GM18907 (cell line): Measurements from ENCODE around the gene TRAF5.
A peak's percentile ranks its signal among the peaks of the same experiment; 100 is the strongest.
"Not testable (repeated sequence)": the region's sequence is repeated elsewhere in the genome, so short reads cannot be mapped to it uniquely, and the experiment has no call there.

ENCODE experiments used
- ATAC-seq: cut with Tn5 transposase; IDR thresholded peaks from one replicate; pipeline ENCODE4 v1.9.1; 2021; ENCODE audit warnings: mild to moderate bottlenecking, moderate library complexity; ENCODE audit not compliant: unreplicated experiment

The TRAF5 gene

GRCh38 chr1:211326528-211327345, at the start of gene TRAF5:
Gene TRAF5 (plus strand): TSS chr1:211326833. CDS start chr1:211353240, 26,407 bp downstream.
- ATAC-seq = peak; percentile 35

DNA sequence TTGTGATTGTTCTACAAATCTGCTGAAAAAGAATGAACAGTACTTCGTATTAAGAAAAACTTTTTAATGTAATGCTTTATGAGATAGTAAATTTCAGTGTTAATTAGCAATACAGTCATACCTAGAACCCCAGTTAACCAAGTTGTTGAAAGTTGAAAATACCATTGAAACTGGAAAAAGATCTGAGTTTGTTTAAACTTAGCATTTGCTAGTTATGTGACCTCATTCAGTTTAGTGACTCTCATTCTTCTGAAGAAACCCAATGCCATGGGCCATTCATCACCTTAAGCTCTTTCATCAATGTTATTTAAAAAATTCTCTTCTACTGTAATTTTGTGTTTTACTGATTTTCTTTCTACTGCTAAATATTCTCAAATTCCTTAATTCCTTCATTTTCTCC, 47.3 kb upstream of the TRAF5 start:
- no peak for ATAC-seq

DNA sequence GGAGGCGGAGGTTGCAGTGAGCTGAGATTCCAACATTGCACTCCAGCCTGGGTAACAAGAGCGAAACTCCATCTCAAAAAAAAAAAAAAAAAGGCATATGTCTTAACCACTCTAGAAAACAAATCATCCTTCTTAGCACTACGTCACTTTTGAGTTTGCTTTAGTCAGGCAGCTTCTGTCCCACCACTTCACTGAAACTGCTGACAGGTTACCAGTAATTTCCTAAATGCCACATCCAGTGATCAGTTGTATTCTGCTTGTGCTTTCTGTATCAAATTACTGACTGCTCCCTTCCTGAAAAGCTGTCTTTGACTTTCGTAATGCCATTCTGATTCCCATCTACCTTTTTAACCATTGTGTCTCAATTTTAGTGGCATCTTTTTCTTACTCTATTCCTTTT, 45.7 kb upstream of the TRAF5 start:
- ATAC-seq = no peak

GRCh38 chr1:211281320-211282022, 45.2 kb upstream of the TRAF5 start:
- ATAC-seq = no peak

DNA sequence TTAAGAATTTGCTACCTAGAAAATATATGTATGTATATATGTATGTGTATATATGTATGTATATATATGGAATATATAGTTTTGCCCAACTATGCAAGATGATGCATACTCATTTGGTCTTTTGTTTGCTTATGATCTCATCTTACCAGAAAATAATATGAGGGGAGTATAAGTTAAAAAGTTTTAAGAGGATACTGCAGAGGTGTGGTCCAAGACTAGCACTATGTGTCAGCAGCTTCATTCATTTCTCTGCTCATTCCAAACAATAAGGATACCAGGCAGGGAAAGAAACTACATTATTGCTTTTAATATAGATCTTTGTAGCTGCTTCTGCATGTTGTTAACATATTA, 44.6 kb upstream of the TRAF5 start:
- no peak for ATAC-seq

DNA sequence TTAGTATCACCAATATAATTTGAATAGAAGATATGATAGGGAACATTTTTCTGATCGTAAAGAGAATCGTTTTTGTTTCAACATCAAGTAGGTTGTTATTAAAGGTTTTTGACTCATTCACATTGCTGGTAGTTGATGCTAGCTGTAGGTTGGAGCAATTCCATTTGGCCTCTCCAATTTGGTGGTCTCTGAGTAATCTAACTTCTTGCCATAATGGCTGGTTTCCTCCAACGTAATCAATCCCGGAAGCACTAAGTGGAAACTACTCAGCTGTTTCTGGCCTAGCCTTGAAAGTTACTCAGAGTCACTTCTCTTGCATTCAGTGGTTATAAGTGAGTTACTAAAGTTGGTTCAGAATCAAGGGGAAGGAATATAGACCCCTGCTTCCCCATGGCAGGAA, 41.4 kb upstream of the TRAF5 start:
- no peak for ATAC-seq

GRCh38 chr1:211287218-211287617, 39.4 kb upstream of the TRAF5 start:
- no peak for ATAC-seq

DNA sequence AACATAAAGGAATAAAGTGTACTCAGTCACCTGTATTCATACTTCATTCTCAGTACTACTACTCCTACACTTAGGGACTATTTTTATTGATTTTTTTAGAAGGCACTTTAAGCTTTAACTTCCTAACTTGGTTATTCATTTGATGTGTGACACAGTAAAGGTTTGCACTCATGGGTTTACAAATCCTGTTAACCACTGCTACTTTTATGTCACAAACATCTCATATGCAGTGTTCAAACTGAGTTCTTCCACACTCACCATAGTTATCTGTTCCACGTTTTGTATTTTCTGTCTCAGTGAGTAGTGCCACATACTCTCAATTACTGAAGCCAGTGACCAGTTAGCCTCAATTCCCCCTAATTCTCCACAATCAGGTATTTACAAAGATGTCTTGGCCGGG, 34.2 kb upstream of the TRAF5 start:
- ATAC-seq = no peak

- ATAC-seq = no peak
These were observed 30.2 kb upstream of the TRAF5 start for GRCh38 chr1:211296396-211296795.

DNA sequence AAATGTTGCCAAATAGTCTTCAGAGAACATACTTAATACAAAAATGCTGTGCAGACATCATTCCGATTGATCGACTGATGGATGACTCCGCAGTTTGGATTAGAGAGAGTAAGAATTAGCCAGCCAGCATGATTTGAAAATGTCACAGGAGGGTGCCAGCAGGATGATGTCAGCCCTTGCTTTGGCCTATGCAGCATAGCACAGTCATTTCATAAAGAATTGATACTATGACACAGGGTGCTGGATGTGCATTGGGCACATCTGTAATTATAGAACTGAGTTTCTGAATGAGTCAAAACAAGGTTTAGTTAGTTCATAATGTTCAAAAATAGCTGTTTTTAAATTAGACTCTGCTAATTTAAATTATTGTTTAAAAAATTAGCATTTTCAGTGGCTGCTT, 21.6 kb upstream of the TRAF5 start:
- ATAC-seq = peak; percentile 96

- ATAC-seq = no peak
These were observed 17.0 kb upstream of the TRAF5 start for GRCh38 chr1:211309617-211310016.

DNA sequence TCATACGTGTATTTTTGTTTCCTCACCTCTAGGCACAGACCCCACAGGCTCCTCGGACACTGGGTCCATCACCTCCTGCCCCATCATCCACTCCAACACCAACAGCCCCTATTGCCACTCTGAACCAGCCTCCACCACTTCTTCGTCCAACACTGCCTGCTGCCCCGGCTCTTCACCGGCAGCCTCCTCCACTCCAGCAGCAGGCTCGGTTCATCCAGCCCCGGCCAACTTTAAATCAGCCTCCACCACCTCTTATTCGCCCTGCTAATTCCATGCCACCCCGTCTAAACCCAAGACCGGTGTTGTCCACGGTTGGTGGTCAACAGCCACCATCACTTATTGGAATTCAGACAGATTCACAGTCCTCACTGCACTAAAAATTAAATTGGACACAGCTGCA, 13.2 kb upstream of the TRAF5 start:
- no peak for ATAC-seq

- no peak for ATAC-seq
These were observed 7.9 kb upstream of the TRAF5 start for GRCh38 chr1:211318576-211319280.

DNA sequence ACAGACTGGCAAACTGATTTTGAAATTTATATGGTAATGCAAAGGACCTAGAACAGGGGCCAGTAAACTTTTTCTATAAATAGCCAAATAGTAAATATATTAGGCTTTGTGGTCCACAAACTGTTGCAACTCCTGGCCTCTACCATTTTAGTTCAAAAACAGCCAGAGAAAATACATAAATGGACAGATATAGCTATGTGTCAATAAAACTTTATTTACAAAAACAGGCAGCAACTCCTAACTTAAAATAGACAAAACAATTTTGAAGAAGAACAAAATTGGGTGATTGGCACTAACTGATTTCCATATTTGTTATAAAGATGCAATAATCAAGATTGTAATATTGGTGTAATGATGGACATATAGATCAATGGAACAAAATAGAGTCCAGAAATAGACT, 6.7 kb upstream of the TRAF5 start:
- no peak for ATAC-seq

DNA sequence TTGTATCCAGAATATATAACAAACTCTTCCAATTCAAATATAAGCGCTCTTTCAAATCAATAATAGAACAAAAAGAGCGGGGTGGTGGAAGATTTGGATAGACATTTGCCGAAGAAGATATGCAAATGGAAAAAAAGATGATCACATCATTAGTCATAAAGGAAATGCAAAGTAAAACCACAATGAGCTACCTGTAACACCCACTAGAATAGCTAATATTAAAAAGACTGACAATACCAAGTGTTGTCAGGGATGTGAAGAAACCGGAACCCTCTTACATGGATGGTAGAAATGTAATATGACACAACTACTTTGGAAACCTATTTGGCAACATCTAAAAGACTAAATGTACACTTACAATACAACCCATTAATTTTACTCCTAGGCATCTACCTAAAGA, 5.7 kb upstream of the TRAF5 start:
- peak; percentile 43 for ATAC-seq

DNA sequence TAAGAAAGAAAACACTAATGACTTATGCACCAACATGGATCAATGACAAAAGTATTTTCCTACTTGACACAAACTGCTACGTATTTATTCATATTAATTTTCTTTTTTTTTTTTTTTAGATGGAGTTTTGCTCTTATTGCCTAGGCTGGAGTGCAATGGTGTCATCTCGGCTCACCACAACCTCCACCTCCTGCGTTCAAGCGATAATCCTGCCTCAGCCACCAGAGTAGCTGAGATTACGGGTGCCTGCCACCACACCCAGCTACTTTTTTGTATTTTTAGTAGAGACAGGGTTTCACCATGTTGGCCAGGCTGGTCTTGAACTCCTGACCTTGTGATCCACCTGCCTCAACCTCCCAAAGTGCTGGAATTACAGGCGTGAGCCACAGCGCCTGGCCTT, 5.0 kb upstream of the TRAF5 start:
- not testable (repeated sequence) for ATAC-seq

DNA sequence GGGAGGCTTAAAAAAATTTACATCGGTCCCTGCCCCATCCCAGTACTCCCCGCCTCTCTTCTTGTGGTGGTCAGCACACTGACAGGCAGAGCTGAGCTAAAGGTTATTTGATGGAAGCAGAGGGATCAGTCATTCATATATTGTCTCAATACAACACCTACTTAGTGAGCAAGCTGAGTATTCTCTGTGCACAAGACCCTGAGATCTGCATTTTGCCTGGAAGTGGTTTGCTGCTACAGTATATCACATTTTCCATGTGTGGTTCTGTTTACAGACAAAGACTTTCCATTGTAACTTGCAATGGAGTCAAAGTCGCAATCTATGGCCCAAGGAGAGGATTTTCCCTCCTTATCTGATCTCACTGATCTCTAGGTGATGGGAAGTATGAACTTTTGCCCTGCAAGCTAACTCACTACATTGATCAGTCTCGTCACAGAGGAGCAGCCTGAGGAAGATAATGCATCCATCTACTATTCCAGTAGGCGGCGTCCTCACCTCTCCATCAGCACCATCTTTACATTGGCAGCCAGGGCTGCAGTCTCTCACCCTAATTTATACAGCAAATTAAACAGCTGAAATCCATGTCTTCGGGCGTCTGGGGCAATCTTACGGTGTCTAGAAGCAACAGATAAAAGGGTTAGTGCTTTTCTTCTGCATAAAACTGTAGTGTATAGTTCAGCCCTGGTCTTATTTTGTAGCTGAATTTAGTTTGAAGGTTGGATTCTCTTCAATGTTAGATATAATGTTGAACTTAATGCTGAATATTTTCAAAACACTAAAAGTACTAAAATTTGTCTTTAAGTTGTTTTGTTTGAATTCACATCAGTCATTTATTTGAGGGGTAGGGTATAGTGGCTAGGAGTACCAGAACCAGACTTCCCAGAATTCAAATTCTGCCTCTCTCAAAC, 3.2 kb upstream of the TRAF5 start:
- peak; percentile 56 for ATAC-seq

DNA sequence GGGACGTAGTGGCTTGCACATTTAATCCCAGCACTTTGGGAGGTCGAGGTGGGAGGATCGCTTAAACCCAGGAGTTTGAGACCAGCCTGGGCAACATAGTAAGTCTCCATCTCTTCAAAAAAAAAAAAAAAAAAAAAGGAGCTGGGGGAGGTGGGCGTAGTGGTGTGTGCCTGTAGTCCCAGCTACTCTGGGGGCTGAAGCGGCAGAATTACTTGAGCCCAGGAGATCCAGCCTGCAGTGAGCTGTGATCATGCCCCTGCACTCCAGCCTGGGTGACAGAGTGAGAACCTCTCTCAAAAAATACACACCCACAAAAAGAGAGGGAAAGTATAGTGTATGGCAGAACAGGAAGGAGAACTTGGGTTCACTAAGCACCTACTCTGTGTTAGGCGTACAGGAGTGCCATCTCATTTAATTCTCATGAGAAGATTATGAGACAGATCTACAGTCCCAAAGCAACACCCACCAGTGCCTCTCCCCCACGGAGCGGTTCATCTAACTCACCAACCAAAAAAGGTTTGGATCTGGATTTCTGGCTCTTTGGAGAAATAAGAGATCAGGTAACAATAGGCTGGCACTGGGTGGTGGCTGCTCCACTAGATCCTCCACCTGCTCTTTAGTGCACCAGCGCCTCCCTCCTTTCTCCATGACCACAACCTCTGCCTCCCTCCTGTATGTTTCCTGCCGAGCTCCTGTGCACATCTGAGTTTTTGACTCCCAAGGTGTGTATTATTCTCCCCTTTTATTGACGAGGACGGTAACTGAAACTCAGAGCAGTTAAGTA, 1.4 kb upstream of the TRAF5 start:
- no peak for ATAC-seq

DNA sequence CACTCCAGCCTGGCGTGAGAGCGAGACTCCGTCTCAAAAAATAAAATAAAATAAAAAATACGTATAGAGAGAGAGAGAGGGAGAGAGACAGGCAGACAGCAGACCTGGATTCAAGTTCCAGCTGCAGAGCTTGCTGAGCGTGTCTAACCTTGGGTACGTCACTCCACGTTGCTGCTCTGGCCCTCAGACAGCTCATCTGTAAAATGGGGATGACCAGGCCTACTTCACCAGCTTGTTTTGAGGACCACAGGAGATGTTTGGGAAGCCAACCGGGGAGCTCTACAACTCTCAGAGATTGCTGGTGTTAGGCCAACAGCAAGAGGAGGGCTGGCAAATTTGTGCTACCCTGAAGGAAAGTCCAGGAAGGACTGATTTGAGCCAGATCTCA, 499 bp upstream of the TRAF5 start:
- no peak for ATAC-seq

DNA sequence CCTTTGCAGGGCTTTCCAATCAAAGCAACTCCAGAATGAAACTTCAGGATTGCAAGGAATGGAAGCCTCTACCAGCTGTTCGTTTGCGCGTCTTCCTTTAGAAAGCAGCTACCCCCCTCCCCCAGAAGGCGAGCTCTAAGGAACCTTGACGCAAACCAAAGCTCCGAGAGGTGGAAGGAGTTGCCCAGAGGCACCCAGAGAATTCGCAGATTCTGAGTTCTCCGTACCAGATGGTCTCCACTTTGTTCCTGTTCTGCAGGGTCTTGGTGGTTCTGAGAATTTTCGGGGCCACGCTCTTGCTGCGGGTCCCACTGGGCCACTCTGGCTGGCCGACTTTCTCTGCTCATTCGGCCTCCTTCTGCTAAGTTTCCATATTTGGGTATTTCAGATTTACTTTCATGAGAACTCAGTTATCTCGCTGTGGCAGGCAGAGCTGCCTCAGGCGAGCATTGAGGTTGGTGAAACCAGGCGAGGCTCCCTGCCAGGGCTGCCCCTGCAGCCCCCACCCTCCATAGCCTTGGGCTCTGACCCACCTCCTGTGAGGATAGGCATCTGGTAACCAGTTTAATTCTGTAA, 801 bp downstream of the TRAF5 start:
- peak; percentile 38 for ATAC-seq
